Measurements from ENCODE around the gene LRP2BP. TPM values are rescaled to one million over a fixed set of nuclear protein-coding genes. Genes with fewer than 3 reads are reported as not detected.
"Not testable (repeated sequence)": the region's sequence is repeated elsewhere in the genome, so short reads cannot be mapped to it uniquely, and the experiment has no call there.

The LRP2BP gene
- total RNA-seq, 4 donors from 2014 or later = 1.7 to 5.5 (median 3.4) TPM

GRCh38 chr4:185332575-185333464 lies 62.9 kb downstream of the LRP2BP start:
- H3K36me3 ChIP-seq = peaks cover 0 to 20% (median 0%) of the 10 kb centered on the region in 3 donors
- TF ChIP-seq POLR2A (IDR thresholded peaks at IDR 0.05) = no peak
- no peak for TF ChIP-seq EP300 (IDR thresholded peaks at IDR 0.05)
- no peak for TF ChIP-seq CTCF (IDR thresholded peaks at IDR 0.05)
- no peak overlapping the region for H3K27ac ChIP-seq

GRCh38 chr4:185329879-185330510 lies 65.7 kb downstream of the LRP2BP start:
- WGBS, 2 donors = 94 to 95% methylated on average over 2 of the region's 2 CpGs

More at GRCh38 chr4:185332575-185333464, 62.9 kb downstream of the LRP2BP start:
- 93 to 94% methylated on average over 3 of the region's 3 CpGs for WGBS, 2 donors
- no peaks in the 10 kb centered on the region for H3K9me3 ChIP-seq
- no peak overlapping the region for H3K4me3 ChIP-seq
- DNase-seq (ENCODE audit: low spot score in 2 of 2) = no peak
- H3K4me1 ChIP-seq = no peaks in the 10 kb centered on the region
- no peaks in the 10 kb centered on the region for H3K27me3 ChIP-seq

GRCh38 chr4:185328586-185328985 lies 67.1 kb downstream of the LRP2BP start:
- Histone ChIP-seq H3K4me1 (no peaks in the 10 kb centered on the region), H3K27ac (no peak overlapping the region), H3K36me3 (peaks cover 0 to 26% (median 0%) of the 10 kb centered on the region in 3 donors), H3K9me3 (no peaks in the 10 kb centered on the region), H3K27me3 (no peaks in the 10 kb centered on the region), H3K4me3 (no peak overlapping the region)
- TF ChIP-seq EP300 (IDR thresholded peaks at IDR 0.05) = no peak
- no peak for TF ChIP-seq CTCF (IDR thresholded peaks at IDR 0.05)
- TF ChIP-seq POLR2A (IDR thresholded peaks at IDR 0.05) = no peak
- 91 to 97% methylated on average over 7 of the region's 7 CpGs for WGBS, 2 donors
- DNase-seq (ENCODE audit: low spot score in 2 of 2) = no peak

More at GRCh38 chr4:185329879-185330510, 65.7 kb downstream of the LRP2BP start:
- not testable (repeated sequence) for H3K4me3 ChIP-seq; H3K27ac ChIP-seq; H3K27me3 ChIP-seq; DNase-seq (ENCODE audit: low spot score in 2 of 2); H3K9me3 ChIP-seq; H3K4me1 ChIP-seq
- peaks cover 0 to 15% (median 0%) of the 10 kb centered on the region in 3 donors for H3K36me3 ChIP-seq

- not testable (repeated sequence) for H3K4me3 ChIP-seq; DNase-seq (ENCODE audit: low spot score in 2 of 2); H3K9me3 ChIP-seq; H3K27ac ChIP-seq; H3K4me1 ChIP-seq; H3K27me3 ChIP-seq
- 70 to 77% methylated on average over 1 of the region's 1 CpG for WGBS, 2 donors
- H3K36me3 ChIP-seq = peaks cover 0 to 35% (median 0%) of the 10 kb centered on the region in 3 donors
These were observed 70.0 kb downstream of the LRP2BP start for GRCh38 chr4:185325721-185326120.

- WGBS, 2 donors = 79 to 90% methylated on average over 6 of the region's 6 CpGs
- not testable (repeated sequence) for H3K27ac ChIP-seq
- peaks cover 0 to 34% (median 0%) of the 10 kb centered on the region in 3 donors for H3K36me3 ChIP-seq
These were observed 71.4 kb downstream of the LRP2BP start for GRCh38 chr4:185324361-185324760.

GRCh38 chr4:185323606-185324005 lies 72.1 kb downstream of the LRP2BP start:
- no peaks in the 10 kb centered on the region for H3K27me3 ChIP-seq
- no peaks in the 10 kb centered on the region for H3K4me1 ChIP-seq
- DNase-seq (ENCODE audit: low spot score in 2 of 2) = no peak
- TF ChIP-seq CTCF (IDR thresholded peaks at IDR 0.05) (no peak), POLR2A (IDR thresholded peaks at IDR 0.05) (no peak), EP300 (IDR thresholded peaks at IDR 0.05) (no peak)
- H3K27ac ChIP-seq = no peak overlapping the region
- H3K36me3 ChIP-seq = peaks cover 0 to 31% (median 0%) of the 10 kb centered on the region in 3 donors
- WGBS, 2 donors = 90 to 93% methylated on average over 1 of the region's 1 CpG
- no peak overlapping the region for H3K4me3 ChIP-seq
- no peaks in the 10 kb centered on the region for H3K9me3 ChIP-seq

More at GRCh38 chr4:185324361-185324760, 71.4 kb downstream of the LRP2BP start:
- H3K27me3 ChIP-seq; DNase-seq (ENCODE audit: low spot score in 2 of 2); H3K4me1 ChIP-seq; H3K9me3 ChIP-seq; H3K4me3 ChIP-seq: not testable (repeated sequence)
